NCI-H2171 (cell line): ENCODE measurements around the gene RGS12.

ENCODE experiments used
- DNase-seq: peaks from one replicate; lab custom pipeline; 2025; lab: John Stamatoyannopoulos, UW

The RGS12 gene

DNA sequence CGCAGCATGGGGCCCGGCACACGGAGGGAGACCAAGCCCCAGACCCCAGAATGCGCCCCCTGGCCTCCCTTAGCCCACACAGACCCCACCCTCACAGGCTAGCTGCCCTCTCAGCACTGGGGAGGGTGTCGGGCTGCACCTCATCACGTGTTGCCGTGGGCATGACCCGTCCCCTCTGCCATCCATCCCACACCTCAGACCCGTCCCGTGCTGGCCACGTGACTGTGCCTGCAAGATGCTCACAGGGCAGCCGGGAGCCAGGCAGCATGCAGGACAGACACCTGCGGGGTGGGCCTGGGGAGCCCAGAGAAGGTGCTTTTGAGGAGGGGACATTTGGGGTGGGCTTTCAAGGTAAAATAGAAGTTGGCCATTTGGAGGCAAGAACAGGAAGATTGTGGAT lies 39.0 kb upstream of the RGS12 start:
- no peak for DNase-seq

GRCh38 chr4:3254302-3255131 lies 38.3 kb upstream of the RGS12 start:
- no peak for DNase-seq

GRCh38 chr4:3255611-3256186 lies 37.1 kb upstream of the RGS12 start:
- no peak for DNase-seq

DNA sequence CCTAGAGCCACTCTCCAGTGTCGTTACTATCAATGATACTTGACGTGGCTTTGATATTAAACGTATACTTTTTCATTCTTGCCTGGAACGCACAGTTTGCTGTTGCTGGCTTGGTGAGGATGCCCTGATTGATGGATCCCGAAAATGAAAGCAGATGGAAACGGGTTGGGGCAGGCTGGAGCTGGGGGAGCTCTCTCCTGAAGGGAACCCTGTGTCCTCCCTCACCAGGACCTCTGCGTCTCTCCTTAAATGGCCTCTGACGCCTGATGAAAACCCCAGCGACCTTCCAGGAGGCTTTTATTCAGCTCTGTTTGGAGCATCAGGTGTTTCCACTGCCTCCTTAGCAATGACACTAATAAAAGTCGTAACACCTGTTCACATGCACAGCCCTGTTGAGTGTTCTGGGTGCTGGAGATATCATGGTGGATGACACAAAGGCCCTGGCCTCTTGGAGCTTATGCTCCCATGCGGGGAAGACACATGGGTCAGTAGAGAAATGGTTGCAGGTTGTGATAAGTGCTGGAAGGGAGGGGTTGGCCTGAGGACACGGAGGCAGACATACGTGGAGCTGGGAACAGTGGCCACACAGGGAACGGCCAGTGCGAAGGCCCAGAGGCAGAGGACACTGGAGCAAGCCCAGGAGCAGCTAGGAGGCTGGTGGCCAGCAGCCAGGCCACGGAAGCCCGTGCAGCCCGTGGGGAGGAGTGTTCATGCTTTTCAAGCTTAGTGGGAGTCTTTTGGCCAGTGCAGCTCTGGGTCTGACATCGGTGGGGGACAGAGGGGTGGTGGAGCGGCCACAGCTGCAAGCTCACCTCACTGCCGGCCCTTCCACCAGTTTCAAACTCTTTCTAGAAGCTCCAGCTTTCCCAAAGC lies 36.4 kb upstream of the RGS12 start:
- DNase-seq, result no peak

GRCh38 chr4:3257103-3257555 lies 35.7 kb upstream of the RGS12 start:
- peak; percentile 41 for DNase-seq

DNA sequence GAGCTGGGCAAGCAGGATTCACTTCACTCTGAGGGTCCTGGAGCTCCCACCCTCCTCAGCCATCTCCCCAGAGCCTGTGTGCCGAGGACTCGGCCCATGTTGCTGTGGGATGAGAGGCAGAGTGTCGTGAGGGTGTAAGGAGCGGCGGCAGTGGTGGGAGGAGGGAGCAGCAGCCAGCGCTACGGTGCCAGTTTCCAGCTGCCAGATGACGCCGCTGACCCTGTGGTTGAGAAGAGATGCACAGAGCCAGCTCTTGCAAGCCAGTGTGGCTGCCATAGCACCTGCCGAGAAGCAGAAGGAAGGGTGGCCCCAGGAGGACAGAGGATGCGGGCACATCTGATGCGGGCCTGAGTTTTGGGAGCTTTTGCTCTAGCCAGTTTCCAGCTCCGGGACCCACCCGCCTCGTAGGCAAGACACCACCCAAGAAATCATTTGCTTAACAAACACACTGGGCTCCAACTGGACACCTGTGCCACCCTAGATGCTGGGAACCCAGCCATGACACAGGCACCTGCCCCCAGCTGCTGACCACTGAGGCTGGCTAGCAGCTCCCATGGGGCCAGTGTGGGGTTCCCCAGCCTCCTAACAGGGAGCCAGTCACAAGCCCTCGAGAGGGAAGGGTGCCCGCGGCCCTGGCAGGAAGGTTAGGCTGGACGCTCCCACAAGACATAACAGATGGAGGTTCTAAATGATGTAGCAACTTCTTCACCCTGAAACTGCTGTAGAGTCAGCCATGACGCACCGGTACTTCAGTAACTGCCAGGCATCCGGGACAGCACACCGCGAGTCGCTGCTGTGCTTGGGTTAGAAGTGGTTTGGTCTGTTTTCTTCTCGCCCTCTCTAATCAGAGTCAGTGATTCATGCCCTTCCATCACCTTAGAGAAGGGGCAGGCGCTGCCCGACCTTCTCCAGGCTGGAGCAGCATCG lies 35.0 kb upstream of the RGS12 start:
- DNase-seq, result peak; percentile 5

GRCh38 chr4:3261411-3262207 lies 31.2 kb upstream of the RGS12 start:
- no peak for DNase-seq

GRCh38 chr4:3262208-3263052 lies 30.4 kb upstream of the RGS12 start:
- DNase-seq, result no peak

- no peak for DNase-seq
Observed at GRCh38 chr4:3263053-3263875, 29.6 kb upstream of the RGS12 start.

DNA sequence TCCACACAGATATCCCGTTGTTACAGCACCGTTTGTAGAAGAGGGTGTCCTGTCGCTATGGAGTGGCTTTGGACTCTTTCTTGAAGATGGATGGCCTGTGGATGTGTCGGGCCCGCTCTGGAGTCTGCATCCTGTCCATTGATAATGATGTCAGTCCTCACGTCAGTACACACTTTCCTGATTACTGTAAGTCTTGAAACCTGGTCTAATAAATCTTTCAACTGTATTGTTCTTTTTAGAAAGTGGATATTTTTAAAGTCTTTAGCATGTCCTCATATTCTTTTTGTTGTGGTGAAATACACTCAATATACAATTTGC lies 29.0 kb upstream of the RGS12 start:
- no peak for DNase-seq

DNA sequence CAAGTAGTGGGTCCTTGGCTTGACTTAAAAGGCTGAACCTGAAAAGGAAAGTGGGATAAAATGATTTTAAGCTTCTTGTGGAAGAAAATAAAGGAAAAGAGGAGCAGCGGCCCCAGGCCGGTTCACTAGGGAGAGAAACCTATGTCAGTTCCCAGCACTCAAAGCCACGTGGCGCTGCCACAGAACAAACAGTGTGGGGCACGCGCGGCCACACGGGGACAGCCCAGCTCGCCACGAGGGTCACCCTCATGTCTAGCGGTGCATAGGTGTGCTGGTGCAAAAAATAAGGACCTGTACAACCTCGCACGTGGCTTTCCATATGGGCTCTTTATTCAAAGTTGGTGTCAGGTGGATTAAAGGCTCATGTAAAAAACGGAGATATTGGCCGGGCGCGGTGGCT lies 26.7 kb upstream of the RGS12 start:
- no peak for DNase-seq

DNA sequence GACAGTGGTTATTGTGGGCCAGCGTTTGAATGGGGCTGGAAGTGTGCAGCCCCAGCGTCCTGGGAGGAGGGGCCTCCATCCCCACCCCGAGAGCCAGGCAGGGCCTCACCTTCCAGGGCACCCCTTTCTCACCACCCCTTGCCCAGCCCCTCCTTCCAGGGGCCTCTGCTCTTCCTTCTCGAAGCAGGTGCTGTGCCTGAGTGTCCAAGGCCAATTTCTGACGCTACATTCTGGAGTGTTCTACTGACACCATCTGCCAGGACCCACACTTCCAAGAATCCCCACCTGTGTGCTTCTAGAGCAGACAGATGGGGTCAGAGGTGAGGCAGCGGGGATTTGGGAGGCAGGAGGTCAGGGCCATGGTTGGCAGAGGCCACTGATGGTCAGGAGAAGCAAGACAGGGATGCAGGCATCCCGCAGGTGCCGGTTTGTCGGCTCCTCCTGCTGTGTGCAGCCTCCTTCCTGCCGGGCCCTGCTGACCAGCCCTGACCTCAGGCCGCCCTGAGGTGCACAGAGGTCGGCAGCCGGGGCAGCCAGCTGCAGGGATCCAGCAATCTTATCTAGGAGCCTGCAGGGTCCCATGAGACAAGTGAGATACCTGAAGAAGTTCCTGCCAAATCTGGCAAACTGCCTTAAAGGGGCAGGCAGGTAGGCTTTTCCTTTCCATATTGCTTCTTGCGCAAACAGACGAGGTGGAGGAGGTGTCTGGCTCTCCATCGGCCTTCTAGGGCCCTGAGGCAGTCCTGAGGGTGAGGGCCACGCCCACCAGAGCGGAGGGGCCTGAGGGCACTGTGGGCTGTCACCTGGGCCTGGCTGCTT lies 25.0 kb upstream of the RGS12 start:
- no peak for DNase-seq

GRCh38 chr4:3268395-3269104 lies 24.3 kb upstream of the RGS12 start:
- DNase-seq, result no peak

DNA sequence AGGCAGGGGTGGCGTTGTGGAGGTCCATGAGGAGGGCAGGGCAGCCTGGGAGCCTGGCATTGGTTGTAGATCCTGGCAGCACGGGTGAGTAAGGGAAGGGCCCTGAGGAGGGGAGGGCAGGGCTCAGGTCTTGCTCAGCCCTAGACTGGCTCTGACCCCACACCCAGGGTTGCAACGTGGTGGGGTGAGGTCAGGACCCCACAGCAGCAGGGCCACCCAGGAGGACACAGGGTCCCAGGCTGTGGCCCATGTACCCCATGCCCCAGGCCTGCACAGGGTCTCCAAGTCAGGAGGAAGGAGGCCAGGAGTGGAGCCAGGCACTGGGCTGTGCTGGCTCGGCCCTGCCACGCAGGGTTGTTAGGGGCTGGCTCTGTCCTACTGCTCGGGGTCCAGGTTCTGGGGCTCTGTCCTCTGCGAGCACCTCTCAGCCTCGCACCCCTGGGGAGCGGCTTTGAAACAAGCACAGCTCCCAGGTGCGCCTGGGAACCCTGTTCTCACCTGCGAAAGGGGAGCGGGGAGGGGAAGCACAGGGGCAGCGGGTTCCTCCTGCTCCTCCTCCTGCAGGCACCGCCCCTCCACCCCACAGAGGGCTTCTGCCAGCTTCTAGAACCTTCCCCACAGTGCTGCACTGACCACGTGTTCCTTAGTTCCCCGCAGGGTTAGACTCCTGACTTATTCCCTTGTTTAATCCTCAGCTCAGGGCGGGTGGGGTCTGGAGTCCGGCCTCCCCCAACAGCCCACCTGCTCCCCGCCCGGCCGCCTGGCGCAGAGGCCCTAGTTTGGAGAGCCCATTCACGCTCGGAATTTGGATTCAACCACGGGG lies 23.5 kb upstream of the RGS12 start:
- no peak for DNase-seq

GRCh38 chr4:3269991-3270611 lies 22.7 kb upstream of the RGS12 start:
- no peak for DNase-seq

- DNase-seq, result no peak
Observed at GRCh38 chr4:3271131-3271530, 21.7 kb upstream of the RGS12 start.
